ENCODE results near the gene HDAC1. TPM values are rescaled to one million over a fixed set of nuclear protein-coding genes. Genes with fewer than 3 reads are reported as not detected.

Gene HDAC1
- total and polyA plus RNA-seq, 2 of the 4 experiments (the other 2 are of a cell fraction) = 95.5 to 139 TPM

DNA sequence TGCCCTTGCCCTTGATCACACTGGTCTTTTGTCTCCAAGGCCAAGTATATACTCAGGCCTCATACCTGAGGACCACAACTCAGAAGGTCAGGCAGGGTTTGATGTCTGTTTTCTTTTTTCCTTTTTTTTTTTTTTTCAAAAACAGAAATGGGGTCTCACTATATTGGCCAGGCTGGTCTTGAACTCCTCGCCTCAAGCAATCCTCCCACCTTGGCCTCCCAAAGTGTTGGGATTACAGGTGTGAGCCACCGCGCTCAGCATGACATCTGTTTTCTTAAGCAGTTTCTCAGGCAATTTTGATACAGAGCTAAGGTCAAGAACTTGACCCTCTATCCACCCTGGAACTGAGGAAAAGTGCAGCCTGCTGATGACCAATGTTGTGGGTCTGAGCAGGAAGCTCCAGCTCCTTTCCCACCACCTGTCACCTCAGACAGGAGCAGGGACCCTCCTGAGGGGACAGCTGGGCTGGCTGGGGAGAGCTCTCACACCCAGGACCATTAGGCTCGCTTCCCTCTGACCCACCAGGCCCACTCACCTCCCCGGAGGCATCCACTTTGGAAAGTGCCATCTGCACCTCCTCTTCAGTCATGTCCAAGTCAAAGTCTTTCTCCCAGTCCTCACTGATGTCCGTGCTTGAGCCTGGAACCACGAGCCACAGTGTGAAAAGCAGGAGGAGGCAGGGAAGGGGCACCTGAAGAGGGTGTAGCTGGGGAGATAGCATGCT lies 76.2 kb downstream of the HDAC1 start:
- BruUV-seq (replicated peaks) = no TSS peak
- in situ Hi-C loops (cut with MboI; ENCODE audit: low sequenced_read_pairs) = no loop called here
- CTCF ChIA-PET = interaction anchor here (1.1 kb wide), 1 partner anchor 153 kb away, joined by 3 read pairs; no protein-coding TSS in a partner anchor

More for the DNA sequence above, 76.2 kb downstream of the HDAC1 start:
- Histone ChIP-seq H3K36me3 (ENCODE audit: control insufficient read depth, insufficient read depth, low read length) (peaks cover 59% of the 10 kb centered on the region), H2BK120ac (ENCODE audit: low read depth, low read length) (no peak overlapping the region), H4K8ac (ENCODE audit: low read depth in 2 of 2, low read length in 2 of 2) (no peak overlapping the region), H4K20me1 (ENCODE audit: insufficient read depth, low read length) (peaks cover 4% of the 10 kb centered on the region; the same call in 1 of the 2 replicates), H3K4ac (ENCODE audit: low read depth, low read length) (no peak overlapping the region), H2AFZ (replicated peaks; ENCODE audit: low read length, poor library complexity) (no peak overlapping the region), H2BK15ac (ENCODE audit: low read depth, low read length) (no peak overlapping the region), H3K9ac (ENCODE audit: low read depth, low read length) (no peak overlapping the region), H2AK9ac (replicated peaks; ENCODE audit: low read depth, low read length, poor library complexity) (peak overlapping the region; percentile 67), H3K9me1 (ENCODE audit: insufficient read depth, low read length) (0 out of 2 replicates have a peak, but pooled peaks cover 4% of the 10 kb centered on the region), H3K14ac (replicated peaks; ENCODE audit: low read depth, low read length) (no peak overlapping the region), H2BK20ac (ENCODE audit: low read depth, low read length) (no peak overlapping the region), H3K56ac (ENCODE audit: extremely low read depth, insufficient read depth, low read length) (no peak overlapping the region), H3K27me3 (ENCODE audit: control insufficient read depth, insufficient read depth, low read length) (no peaks in the 10 kb centered on the region), H3K4me1 (ENCODE audit: control insufficient read depth, insufficient read depth, low read length) (no peaks in the 10 kb centered on the region), H3K9me3 (ENCODE audit: control insufficient read depth, insufficient read depth, low read length) (no peaks in the 10 kb centered on the region), H3K4me3 (ENCODE audit: insufficient read depth, low read depth, low read length) (no peak overlapping the region), H4K91ac (ENCODE audit: insufficient read depth, low read depth, low read length) (no peak overlapping the region), H3K4me2 (ENCODE audit: low read depth, low read length) (no peak overlapping the region), H4K5ac (ENCODE audit: low read depth, low read length) (no peak overlapping the region), H2AK5ac (ENCODE audit: low read depth, low read length) (no peak overlapping the region), H3K27ac (ENCODE audit: insufficient read depth, low read length) (no peak overlapping the region), H2BK5ac (ENCODE audit: low read depth, low read length, poor library complexity, severe bottlenecking) (no peak overlapping the region), H3K23ac (ENCODE audit: low read depth, low read length) (no peak overlapping the region), H3K79me1 (ENCODE audit: low read depth in 1 of 2, low read length in 2 of 2) (peaks cover 3 to 15% of the 10 kb centered on the region in 2 experiments; a peak in 3 of 4 replicates), H3K18ac (ENCODE audit: low read depth, low read length) (no peak overlapping the region)
- no peak for ATAC-seq (ENCODE audit: low read depth)
- intact Hi-C loops (cut with micrococcal nuclease) = no loop called here
- TF ChIP-seq RFX5 (IDR thresholded peaks at IDR 0.05; ENCODE audit: low read depth, low read length) (no peak), MAFK (IDR thresholded peaks at IDR 0.05; ENCODE audit: low read depth, low read length) (no peak), RAD21 (IDR thresholded peaks at IDR 0.05; ENCODE audit: low read length) (no peak), CHD1 (IDR thresholded peaks at IDR 0.05; ENCODE audit: low read depth, low read length) (no peak), CEBPB (IDR thresholded peaks at IDR 0.05; ENCODE audit: low read depth, low read length) (no peak), SMC3 (IDR thresholded peaks at IDR 0.05; ENCODE audit: low read depth, low read length) (no peak), USF2 (IDR thresholded peaks at IDR 0.05; ENCODE audit: low read depth, low read length) (no peak), BHLHE40 (IDR thresholded peaks at IDR 0.05; ENCODE audit: low read depth, low read length) (no peak), MXI1 (IDR thresholded peaks at IDR 0.05; ENCODE audit: borderline replicate concordance, low read depth, low read length) (no peak), MAZ (IDR thresholded peaks at IDR 0.05; ENCODE audit: borderline replicate concordance, low read depth, low read length) (no peak)
- dilution Hi-C loops (cut with HindIII; ENCODE audit: low sequenced_read_pairs, unreplicated experiment) = no loop called here
- POLR2A ChIA-PET (ENCODE audit: unreplicated experiment) = no interaction called here
- no peak for DNase-seq
- no CpG with 5 or more reads among the region's 7 CpGs for WGBS, 2 experiments (ENCODE audit: extremely low coverage in 2 of 2, insufficient read length in 1 of 2)

Measured in IMR-90 (cell line).